NCI-H128 (cell line): Measurements from ENCODE around the gene ST3GAL4.

Experiments used
- DNase-seq: peaks from one replicate; lab custom pipeline; 2025; ENCODE audit not compliant: unreplicated experiment; lab: John Stamatoyannopoulos, UW

Gene ST3GAL4

DNA sequence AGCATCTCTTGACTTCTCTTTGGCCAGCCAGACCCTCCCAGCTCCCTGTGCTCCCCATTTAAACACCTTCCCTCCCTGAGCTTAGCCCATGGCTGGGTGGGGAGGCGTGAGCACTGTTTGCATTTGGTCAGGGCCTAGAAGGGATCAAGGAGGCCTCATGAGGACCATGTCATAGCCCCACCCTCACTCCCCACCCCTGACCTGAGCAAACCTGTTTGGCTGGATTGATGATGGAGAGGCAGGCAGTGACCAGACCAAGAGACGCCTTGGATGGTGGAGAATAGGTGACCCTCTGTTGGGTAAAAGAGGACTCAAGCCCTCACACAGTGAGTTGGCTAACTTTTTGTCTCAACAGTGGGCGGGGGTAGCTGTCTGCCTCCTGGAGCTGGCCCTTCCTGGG, 49.9 kb downstream of the ST3GAL4 start:
- DNase-seq = no peak

- no peak for DNase-seq
These were observed 50.4 kb downstream of the ST3GAL4 start for GRCh38 chr11:126405906-126406305.

- DNase-seq = no peak
These were observed 50.9 kb downstream of the ST3GAL4 start for GRCh38 chr11:126406368-126406767.

DNA sequence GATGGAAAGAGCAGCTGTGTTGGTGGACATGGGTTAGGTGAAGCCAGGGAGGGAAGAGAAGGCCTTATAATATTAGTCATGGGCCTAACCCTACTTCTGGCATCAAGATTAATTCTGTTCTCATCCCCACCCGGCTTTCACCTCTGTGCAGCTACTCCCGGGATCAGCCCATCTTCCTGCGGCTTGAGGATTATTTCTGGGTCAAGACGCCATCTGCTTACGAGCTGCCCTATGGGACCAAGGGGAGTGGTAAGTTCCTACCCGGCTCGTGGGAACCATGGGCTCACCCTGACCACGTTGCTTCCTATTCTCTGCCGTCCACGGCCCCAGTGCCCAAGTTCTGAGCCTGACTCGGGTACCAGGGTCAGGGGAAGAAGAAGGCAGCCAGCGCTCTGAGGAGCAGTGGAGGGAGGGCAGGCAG, 51.6 kb downstream of the ST3GAL4 start:
- DNase-seq = no peak

DNA sequence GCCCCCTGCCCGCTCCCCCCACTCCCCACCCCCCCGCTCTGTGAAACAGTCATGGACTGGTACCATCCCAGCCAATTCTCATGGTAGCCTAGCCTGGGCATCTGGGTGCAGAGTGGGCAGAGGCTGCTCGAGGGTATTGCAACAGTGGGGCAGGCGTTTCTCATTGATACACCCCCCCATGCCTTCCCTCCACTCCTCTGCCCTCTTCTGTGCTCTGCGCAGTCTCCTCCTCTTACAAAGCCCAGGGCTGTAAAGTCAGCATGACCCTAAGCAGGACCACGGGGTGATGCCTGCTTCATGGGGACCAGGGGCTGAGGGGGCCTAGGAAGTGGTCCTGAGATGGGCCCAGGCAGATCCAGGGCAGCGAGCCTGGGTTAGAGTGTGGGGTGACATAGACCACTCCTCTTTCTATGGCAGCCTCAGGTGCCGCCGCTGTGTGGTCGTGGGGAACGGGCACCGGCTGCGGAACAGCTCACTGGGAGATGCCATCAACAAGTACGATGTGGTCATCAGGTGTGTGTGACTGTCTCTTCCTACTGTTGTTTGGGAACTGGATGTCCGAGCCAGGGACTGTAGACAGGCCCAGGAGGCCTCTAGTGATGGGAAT, 52.3 kb downstream of the ST3GAL4 start:
- no peak for DNase-seq

DNA sequence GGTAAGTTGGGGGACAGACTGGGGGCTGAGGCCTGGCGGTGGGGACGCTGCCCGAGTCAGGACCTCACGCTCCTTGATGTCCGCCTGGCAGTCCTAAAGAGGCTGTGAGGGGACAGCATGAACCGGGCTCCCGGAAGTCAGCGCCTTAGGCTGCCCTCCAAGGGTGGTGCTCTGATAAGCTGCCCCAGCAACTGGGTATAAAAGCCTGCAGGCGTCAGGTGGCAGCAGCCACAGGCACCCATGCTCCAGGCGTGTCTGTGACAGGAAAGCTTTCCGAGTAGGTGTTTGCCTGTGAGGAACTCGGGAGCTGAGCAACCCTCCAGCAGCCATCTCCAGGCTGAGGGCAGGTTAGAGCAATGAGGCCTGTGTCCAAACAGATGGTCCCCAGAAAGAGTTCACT, 53.0 kb downstream of the ST3GAL4 start:
- DNase-seq = no peak

DNA sequence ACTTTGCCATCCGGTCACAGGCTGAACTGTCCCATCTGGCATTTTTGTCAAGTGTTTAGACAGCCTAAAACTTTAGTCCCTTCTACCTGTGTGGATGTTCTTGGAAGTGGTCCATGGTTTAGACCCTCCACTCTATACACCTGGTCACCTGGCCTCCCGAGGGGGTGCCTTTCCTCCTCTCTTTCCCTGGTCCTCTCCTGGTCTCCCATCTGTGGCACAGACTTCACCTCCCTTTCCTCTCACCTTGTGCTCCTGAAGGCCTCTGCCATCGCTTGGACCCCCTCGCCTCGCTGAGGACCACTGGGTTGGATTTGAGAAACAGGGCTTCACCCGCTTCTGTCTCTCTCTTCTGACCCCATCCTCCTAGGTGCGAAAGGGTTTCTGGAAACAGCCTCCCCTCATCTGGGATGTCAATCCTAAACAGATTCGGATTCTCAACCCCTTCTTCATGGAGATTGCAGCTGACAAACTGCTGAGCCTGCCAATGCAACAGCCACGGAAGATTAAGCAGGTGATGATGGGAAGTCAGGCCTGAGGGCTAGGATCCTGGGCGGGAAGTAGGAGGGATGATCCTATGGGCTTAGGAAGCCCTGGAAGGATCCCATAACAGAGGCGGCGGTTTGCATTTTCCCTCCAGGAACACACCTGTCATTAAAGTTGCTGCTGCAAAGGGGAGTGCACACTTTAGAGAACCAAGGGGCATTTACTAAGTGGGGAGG, 53.6 kb downstream of the ST3GAL4 start:
- no peak for DNase-seq

- DNase-seq = no peak
These were observed 54.1 kb downstream of the ST3GAL4 start for GRCh38 chr11:126409620-126409985.

DNA sequence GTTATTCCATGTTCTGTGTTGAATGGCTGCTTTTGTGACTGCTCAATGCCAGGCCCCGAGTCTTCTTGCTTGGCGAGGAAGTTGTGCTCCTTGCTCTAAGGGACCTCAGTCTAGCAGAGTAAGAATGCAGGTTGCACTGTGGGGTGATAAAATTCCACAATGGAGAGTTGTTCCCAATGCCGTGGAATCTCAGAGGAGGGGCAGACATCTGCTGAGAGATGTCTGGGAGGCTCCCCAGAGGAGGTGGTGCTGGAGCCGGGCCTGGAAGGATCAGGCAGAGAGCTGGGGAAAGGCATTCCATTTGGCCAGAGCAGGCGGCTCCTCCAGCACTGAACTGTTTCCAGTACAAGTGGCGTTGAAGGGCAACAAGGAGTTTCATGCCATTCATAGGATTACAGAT, 55.2 kb downstream of the ST3GAL4 start:
- no peak for DNase-seq

DNA sequence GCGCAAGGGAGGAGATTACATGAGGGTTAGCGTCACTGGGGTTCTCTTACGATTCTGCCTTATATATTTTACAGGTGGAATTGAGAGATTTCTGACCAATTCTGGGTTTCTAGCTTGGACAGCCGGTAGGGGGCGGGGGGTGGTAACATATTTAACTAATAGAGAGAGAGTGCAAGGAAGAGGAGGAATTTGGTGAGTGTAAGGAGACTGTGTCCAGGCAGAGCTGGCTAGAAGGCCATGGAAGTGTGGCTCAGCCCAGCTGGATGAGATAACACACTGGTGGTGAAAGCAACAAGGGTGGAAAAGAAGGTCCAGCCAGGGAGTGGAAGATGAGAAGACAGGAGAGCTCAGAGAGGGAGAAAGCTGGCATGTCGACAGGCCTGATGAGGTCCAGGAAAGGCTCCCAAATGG, 56.5 kb downstream of the ST3GAL4 start:
- DNase-seq = no peak

DNA sequence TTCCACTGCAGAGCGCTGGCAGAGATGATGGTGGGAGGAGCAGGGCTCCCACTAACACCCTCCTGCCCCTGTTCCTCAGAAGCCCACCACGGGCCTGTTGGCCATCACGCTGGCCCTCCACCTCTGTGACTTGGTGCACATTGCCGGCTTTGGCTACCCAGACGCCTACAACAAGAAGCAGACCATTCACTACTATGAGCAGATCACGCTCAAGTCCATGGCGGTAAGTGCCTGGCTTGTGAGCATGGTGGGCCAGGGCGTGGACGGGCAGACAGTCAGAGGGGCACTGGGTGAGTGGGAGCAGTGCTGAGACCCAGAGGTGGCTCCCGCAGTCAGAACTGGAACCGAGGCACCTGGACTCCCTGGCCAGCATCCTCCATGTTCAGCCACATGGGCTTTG, 57.9 kb downstream of the ST3GAL4 start:
- no peak for DNase-seq

GRCh38 chr11:126413843-126414405, 58.4 kb downstream of the ST3GAL4 start:
- DNase-seq = no peak

GRCh38 chr11:126414615-126415014, 59.1 kb downstream of the ST3GAL4 start:
- no peak for DNase-seq

GRCh38 chr11:126415128-126415527, 59.6 kb downstream of the ST3GAL4 start:
- no peak for DNase-seq

DNA sequence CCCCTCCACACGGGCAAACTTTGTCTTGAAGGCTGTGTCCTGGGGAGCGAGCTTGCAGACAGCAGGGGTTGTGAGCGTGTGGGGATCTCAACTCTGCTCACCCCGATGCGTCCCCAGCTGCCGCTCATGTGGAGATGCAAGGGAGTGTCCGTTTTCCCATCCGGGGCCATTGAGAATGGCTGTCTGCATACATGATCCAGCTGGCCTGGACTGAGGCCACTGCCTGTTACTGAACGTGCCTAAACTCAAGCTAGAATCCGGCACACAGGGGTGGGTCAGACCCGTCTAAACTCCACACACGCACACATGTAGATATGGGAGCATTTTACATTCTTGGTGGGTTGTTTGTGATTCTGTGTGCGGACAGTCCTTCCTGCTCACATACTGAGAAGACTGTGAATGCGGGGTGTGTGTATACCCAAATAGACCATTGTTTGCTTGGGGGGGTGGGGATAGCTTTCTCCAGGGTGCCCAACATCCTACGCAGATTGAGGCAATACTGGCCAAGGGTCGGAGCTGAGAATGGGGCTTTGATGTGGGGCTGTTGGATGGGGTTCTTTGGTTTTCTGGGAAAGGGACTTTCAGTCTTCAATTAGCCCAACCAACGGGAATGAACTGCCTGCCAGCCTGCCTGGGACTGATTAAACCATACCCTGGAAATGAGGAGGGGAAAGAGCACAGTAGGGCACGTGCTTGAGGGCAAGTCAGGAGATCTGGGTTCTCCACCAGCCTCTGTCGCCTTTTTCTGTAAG, 60.4 kb downstream of the ST3GAL4 start:
- no peak for DNase-seq

DNA sequence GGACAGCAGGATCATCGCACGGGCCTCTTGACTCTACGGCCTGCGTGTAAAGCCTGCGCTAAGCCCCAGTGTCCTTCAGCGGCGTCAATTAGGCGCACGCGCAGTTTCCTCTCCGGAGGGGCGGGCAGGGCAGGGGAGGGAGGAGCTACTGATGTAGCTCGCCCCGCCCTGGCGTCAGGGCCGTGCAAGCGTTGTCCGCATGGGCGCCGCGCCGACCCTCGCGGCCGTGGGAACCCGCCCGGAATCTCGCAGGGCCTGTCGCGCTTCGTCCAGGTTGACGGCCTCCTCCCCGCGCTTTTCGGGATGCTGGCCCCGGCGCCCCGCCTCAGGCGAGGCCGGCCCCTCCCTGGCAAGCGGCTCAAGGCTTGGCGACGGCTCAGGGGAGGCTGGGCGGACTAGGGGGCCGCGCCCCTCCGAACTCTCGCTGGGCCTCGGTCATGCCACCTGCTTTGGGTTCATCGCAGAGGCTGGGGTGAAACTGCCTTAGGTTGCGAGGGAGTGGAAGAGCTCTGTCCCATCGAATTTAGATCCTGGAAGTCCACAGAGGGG, 61.1 kb downstream of the ST3GAL4 start:
- DNase-seq = peak; percentile 16

DNA sequence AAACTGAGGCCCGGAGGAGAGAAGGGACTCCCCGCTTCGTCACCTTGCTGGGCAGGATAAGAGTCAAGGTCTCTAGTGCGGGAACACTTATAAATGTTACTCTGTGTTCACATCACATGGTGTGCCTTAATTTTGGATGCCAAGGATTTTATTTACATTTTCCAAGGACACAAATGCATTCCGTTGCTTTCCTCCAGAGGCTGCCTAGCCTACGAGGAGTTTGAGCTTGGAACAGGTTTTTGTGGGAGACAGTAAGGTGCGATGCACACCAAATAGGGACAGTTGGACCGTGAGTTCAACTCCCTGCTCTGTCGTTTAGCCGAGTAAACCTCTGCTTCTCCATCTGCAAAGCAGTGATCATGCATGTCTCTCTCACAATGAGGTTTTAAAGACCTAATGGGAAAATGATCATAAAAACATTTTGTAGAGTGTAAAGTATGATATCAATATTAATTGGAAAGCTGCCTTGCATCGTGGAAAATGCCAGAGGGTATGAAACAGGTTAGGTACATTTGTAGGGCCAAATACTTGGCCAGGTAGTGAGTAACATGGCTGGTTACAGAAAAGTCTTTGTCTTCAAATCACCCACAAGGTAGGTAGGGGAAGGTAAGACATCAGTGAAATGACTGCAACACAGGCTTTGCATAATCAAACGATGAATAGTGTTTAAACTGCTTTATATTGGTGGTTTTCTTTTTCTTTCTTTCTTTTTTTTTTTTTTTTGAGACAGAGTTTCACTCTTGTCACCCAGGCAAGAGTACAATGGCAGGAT, 61.8 kb downstream of the ST3GAL4 start:
- DNase-seq = no peak

DNA sequence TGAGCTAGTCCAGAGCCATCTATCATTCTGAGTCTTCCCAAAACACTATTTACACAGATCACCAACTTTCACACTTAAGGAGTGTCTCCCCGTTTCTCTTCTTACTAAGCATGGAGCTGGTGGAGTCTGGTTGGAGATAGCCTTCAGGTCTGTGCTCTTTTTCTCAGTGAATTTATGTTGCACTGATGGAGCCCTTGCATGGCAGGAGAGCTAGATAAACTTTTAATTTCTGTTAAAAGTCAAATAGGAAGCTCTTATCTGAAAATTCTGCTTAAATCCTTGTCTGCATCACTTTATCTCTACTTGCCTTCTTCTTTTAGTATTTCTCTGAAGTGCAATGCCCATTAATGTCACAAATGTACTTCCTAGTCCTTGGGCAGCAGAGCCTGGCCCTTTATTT, 63.4 kb downstream of the ST3GAL4 start:
- no peak for DNase-seq

- no peak for DNase-seq
These were observed 64.6 kb downstream of the ST3GAL4 start for GRCh38 chr11:126419801-126420697.

- no peak for DNase-seq
These were observed 65.3 kb downstream of the ST3GAL4 start for GRCh38 chr11:126420698-126421256.
